Measurements from ENCODE around the gene HOXD13. TPM values are rescaled to one million over a fixed set of nuclear protein-coding genes. Genes with fewer than 3 reads are reported as not detected.

Gene HOXD13
- total RNA-seq, 1 experiment from 2014 or later, result not detected

Other genes starting within 250 kb of the HOXD13 start
- gene LNPK, start 90.5 kb upstream of the HOXD13 start, total RNA-seq (2021), result 24.8 and 43.8 TPM in 2 replicates
- gene EVX2, start 8.8 kb upstream of the HOXD13 start, total RNA-seq (2021), result not detected in 2 replicates
- not detected in 2 replicates for gene HOXD12, start 7.1 kb downstream of the HOXD13 start, total RNA-seq (2021)
- gene HOXD11, start 14.6 kb downstream of the HOXD13 start, total RNA-seq (2021), result not detected in 2 replicates
- gene HOXD10, start 24.1 kb downstream of the HOXD13 start, total RNA-seq (2021), result not detected in 2 replicates
- not detected in 2 replicates for gene HOXD9, start 30.0 kb downstream of the HOXD13 start, total RNA-seq (2021)
- gene HOXD8, start 37.0 kb downstream of the HOXD13 start, total RNA-seq (2021), result 0.39 and 0.50 TPM in 2 replicates
- not detected in 2 replicates for gene HOXD4, start 58.8 kb downstream of the HOXD13 start, total RNA-seq (2021)
- not detected in 2 replicates for gene HOXD3, start 64.6 kb downstream of the HOXD13 start, total RNA-seq (2021)
- not detected in 2 replicates for gene HOXD1, start 95.9 kb downstream of the HOXD13 start, total RNA-seq (2021)
- gene MTX2, start 176.7 kb downstream of the HOXD13 start, total RNA-seq (2021), result 48.5 and 53.9 TPM in 2 replicates

Data from PC-9 (cell line).